HEK293T (cell line): ENCODE results near the gene ZNF394.
A peak's percentile ranks its signal among the peaks of the same experiment; 100 is the strongest.

ENCODE experiments used
- CTCF ChIA-PET: fragments of 350-600 bp; formaldehyde crosslinking; extraction: SDS; loops from one replicate; lab custom pipeline; 2021; ENCODE audit warnings: antibody characterized with exemption, inconsistent platforms; lab: Yijun Ruan, JAX
- POLR2A ChIA-PET: fragments of 350-600 bp; formaldehyde crosslinking; extraction: SDS; loops from one replicate; lab custom pipeline; 2020; ENCODE audit warnings: antibody characterized with exemption, inconsistent platforms; lab: Yijun Ruan, JAX
- DNase-seq: peaks from one replicate; pipeline ENCODE4 v3.0.0; 2012; ENCODE audit warnings: mixed read lengths; ENCODE audit errors: extremely low spot score
- ARNT ChIP-seq: fragments of 450-650 bp; IDR thresholded peaks from 2 replicates; pipeline ENCODE4 v1.6.1; 2017; ENCODE audit warnings: mild to moderate bottlenecking
- BHLHE40 ChIP-seq: fragments of 450-650 bp; IDR thresholded peaks from 2 replicates; pipeline ENCODE4 v1.6.1; 2016; ENCODE audit warnings: mild to moderate bottlenecking, moderate library complexity, borderline replicate concordance
- CTBP1 ChIP-seq: fragments of 450-650 bp; IDR thresholded peaks from 2 replicates; pipeline ENCODE4 v1.6.1; 2016; ENCODE audit warnings: borderline replicate concordance
- ELF4 ChIP-seq: fragments of 450-650 bp; IDR thresholded peaks from 2 replicates; pipeline ENCODE4 v1.6.1; 2017; ENCODE audit warnings: antibody characterized with exemption
- FOXA1 ChIP-seq: fragments of 450-650 bp; IDR thresholded peaks from 2 replicates; pipeline ENCODE4 v1.6.1; 2016; ENCODE audit warnings: mild to moderate bottlenecking
- FOXK2 ChIP-seq: fragments of 450-650 bp; IDR thresholded peaks from 2 replicates; pipeline ENCODE4 v1.6.1; 2016; ENCODE audit warnings: mild to moderate bottlenecking
- FOXM1 ChIP-seq: fragments of 450-650 bp; IDR thresholded peaks from 2 replicates; pipeline ENCODE4 v1.6.1; 2017; ENCODE audit warnings: mild to moderate bottlenecking, borderline replicate concordance
- HDGF ChIP-seq: fragments of 450-650 bp; IDR thresholded peaks from 2 replicates; pipeline ENCODE4 v1.6.1; 2017; ENCODE audit warnings: antibody characterized with exemption, borderline replicate concordance
- L3MBTL2 ChIP-seq: fragments of 450-650 bp; conservative IDR thresholded peaks from 2 replicates; pipeline ENCODE4 v1.6.1; 2016; ENCODE audit warnings: mild to moderate bottlenecking
- LEF1 ChIP-seq: fragments of 450-650 bp; IDR thresholded peaks from 2 replicates; pipeline ENCODE4 v1.6.1; 2017; ENCODE audit warnings: mild to moderate bottlenecking, borderline replicate concordance
- NFRKB ChIP-seq: fragments of 450-650 bp; IDR thresholded peaks from 2 replicates; pipeline ENCODE4 v1.6.1; 2016; ENCODE audit warnings: mild to moderate bottlenecking, moderate library complexity
- PKNOX1 ChIP-seq: fragments of 450-650 bp; IDR thresholded peaks from 2 replicates; pipeline ENCODE4 v1.6.1; 2016
- SP1 ChIP-seq: fragments of 450-650 bp; IDR thresholded peaks from 2 replicates; pipeline ENCODE4 v1.6.1; 2017
- SUZ12 ChIP-seq: fragments of 450-650 bp; IDR thresholded peaks from 2 replicates; pipeline ENCODE4 v1.6.1; 2016; ENCODE audit warnings: mild to moderate bottlenecking
- TARDBP ChIP-seq: fragments of 450-650 bp; IDR thresholded peaks from 2 replicates; pipeline ENCODE4 v1.6.1; 2016
- ZNF384 ChIP-seq: fragments of 450-650 bp; IDR thresholded peaks from 2 replicates; pipeline ENCODE4 v1.6.1; 2016

ZNF394 gene

GRCh38 chr7:99490878-99491277, 9.2 kb downstream of the ZNF394 start:
- ChIA-PET CTCF (no interaction called here), POLR2A (interaction anchor here (1.2 kb wide), 1 partner anchor 9 kb away, joined by 6 read pairs; the partner anchor contains the start of gene ZNF394)
- no peak for TF ChIP-seq FOXA1
- DNase-seq = no peak

DNA sequence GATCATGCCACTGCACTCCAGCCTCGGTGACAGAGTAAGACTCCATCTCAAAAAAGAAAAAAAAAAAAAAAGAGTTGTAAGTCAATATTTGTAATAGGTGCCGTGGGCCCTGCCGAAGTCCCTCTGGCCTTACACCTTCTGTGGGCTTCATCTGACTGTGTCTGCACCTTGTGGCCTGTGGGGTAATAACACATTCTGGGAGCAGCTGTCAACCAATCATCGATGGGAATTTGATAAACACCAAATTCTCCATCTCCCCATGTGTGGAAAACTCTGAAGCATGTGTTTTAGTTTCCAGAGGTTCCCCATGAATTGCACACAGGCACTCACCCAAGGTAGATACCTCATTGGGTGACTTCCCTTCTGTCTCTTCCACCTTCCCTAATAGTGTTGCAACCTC, 10.8 kb downstream of the ZNF394 start:
- POLR2A ChIA-PET = interaction anchor here (1.0 to 1.3 kb wide), 2 partner anchors 11 to 15 kb away, joined by 3 to 5 read pairs; partner anchors contain the start of genes ZKSCAN5 and ZNF394
- DNase-seq = peak; percentile 35
- CTCF ChIA-PET = no interaction called here

GRCh38 chr7:99485094-99485493, 15.0 kb downstream of the ZNF394 start:
- no peak for TF ChIP-seq FOXK2
- TF ChIP-seq HDGF = no peak
- no peak for TF ChIP-seq L3MBTL2
- no peak for TF ChIP-seq ZNF384
- no peak for TF ChIP-seq PKNOX1
- no peak for TF ChIP-seq SP1
- TF ChIP-seq SUZ12 = no peak
- no peak for TF ChIP-seq LEF1
- no peak for TF ChIP-seq CTBP1
- no peak for TF ChIP-seq BHLHE40
- no peak for TF ChIP-seq TARDBP
- TF ChIP-seq NFRKB = no peak
- TF ChIP-seq FOXA1 = no peak
- no peak for TF ChIP-seq ELF4
- TF ChIP-seq FOXM1 = no peak
- TF ChIP-seq ARNT = no peak
- DNase-seq = no peak
- CTCF ChIA-PET = interaction anchor here (0.6 kb wide), 1 partner anchor 26 kb away, joined by 4 read pairs; no protein-coding TSS in a partner anchor
- POLR2A ChIA-PET = interaction anchor here (2.0 kb wide), 1 partner anchor 15 kb away, joined by 6 read pairs; the partner anchor contains the start of gene ZNF394

More for the DNA sequence above, 10.8 kb downstream of the ZNF394 start:
- TF ChIP-seq NFRKB (no peak), PKNOX1 (0 out of 2 replicates have a peak, but pooled peaks have one; percentile 4)

DNA sequence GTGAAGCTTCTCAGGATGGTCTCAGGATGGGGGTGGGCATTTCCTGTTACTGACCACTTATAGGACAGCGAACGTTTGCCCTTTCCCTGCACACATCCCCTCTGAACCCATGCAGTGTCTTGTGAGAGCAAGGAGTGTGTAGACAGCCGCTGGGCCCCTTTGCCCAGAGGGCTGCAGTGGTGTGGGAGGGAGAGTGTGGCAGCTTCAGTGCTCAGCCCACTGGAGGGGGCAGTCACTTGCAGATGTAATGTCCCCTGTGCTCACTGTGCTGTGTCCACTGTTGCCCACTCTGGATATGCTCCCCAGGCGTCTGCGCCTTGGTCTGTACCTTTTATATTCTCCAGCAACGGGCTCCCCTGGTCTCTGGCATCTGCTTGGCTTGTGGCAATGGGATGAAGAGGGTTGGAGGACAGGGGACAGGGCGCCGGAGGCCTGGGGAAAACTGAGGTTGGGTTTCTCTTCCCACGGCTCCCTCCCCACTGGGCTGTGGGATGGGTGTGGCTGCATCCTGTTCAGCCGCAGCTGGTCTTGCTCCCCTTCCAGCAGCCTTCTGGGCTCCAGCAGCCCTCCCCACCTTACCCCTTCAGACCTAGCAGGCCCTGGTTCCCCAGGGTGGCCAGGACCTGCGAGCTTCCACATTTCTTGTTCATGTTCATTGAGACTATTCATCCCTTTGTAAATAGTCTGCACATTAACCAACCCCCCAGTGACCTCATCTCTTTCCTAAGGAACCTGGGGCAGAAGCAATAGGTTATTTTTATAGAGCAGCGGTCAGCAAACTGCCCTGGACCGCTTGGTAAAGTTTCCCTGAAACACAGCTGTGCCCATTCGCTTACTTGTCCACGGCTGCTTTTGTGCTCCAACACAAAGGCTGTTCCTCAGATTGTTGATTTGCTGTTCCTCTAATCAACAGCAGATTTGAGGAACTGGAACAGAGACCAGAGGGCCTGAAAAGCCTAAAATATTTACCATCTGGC, 21.3 kb downstream of the ZNF394 start:
- no peak for DNase-seq
- ChIA-PET POLR2A (interaction anchor here (1.1 kb wide), 1 partner anchor 21 kb away, joined by 3 read pairs; the partner anchor contains the start of gene ZNF394), CTCF (no interaction called here)
- TF ChIP-seq NFRKB (no peak), FOXA1 (no peak), SUZ12 (no peak), ELF4 (no peak), ARNT (no peak), FOXM1 (no peak), FOXK2 (no peak), L3MBTL2 (no peak), PKNOX1 (no peak), CTBP1 (no peak), TARDBP (no peak), BHLHE40 (no peak), SP1 (no peak), ZNF384 (no peak), HDGF (no peak), LEF1 (no peak)

DNA sequence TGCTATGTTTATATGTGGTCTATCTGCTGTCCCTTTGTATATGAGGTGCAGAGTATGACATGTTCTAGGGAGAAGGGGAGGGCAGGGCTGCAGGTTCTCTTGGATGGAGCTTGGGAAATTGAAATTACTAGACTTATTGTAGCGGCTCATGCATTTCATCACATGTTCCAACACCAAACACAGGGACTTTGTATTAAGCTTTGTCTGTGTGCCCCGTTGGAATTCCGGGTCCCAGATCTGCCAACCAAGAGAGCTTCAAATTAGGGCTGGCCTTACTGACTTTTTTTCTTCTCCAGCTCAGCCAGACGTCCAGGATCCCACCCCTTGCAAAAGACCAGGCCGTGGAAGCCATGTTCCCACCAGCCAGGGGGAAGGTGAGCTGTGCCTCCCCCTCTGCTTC, 24.0 kb downstream of the ZNF394 start:
- TF ChIP-seq BHLHE40 (no peak), ELF4 (no peak), L3MBTL2 (no peak), ZNF384 (no peak), PKNOX1 (no peak), TARDBP (no peak), FOXA1 (no peak), CTBP1 (no peak), NFRKB (no peak)
- ChIA-PET CTCF (no interaction called here), POLR2A (interaction anchor here (1.0 to 1.2 kb wide), 2 partner anchors 24 to 37 kb away, joined by 3 to 5 read pairs; partner anchors contain the start of genes CPSF4, PTCD1 and ZNF394)
- DNase-seq = no peak

- peak; percentile 46 for DNase-seq
- TF ChIP-seq LEF1 = no peak
- no peak for TF ChIP-seq FOXK2
- TF ChIP-seq SP1 = no peak
- no peak for TF ChIP-seq ELF4
- TF ChIP-seq ARNT = no peak
- TF ChIP-seq FOXA1 = no peak
- TF ChIP-seq PKNOX1 = no peak
- TF ChIP-seq BHLHE40 = no peak
- no peak for TF ChIP-seq NFRKB
- no peak for TF ChIP-seq CTBP1
- TF ChIP-seq FOXM1 = no peak
- POLR2A ChIA-PET = interaction anchor here (1.0 kb wide), 2 partner anchors 27 to 143 kb away, joined by 3 read pairs; partner anchors contain the start of genes ZNF394 and ZSCAN25
- CTCF ChIA-PET = no interaction called here
Measured at GRCh38 chr7:99473315-99473596, 26.8 kb downstream of the ZNF394 start.
